Adipose tissue (tissue), 3 donors: ENCODE measurements around the gene SAFB2. TPM values are rescaled to one million over a fixed set of nuclear protein-coding genes. Genes with fewer than 3 reads are reported as not detected.

ENCODE experiments used
- H3K27ac ChIP-seq: one replicate; pipeline ENCODE4 v1.5.1; 2013; ENCODE audit warnings: low read depth, low read length
- WGBS, 3 donors: extraction: QIAGEN DNeasy Blood & Tissue Kit; methylation state at CpG; one replicate each; pipeline ENCODE4 v1.1.7; 2013; 5-methylcytosine and 5-hydroxymethylcytosine counted together
- polyA plus RNA-seq, 3 donors: library from polyadenylated mRNA; stranded (reverse); fragments of 200-250 nt; gene quantifications; one replicate each; pipeline ENCODE4 v1.2.3, GENCODE V29; 2013
- donor health status: healthy with polysubstance abuse.
- donor health status: Bipolar disorder and iron deficiency.
- donor health status: healthy.

SAFB2 gene
- polyA plus RNA-seq, 3 donors = 35.0 to 48.0 (median 35.4) TPM

GRCh38 chr19:5590151-5590864 lies 32.3 kb downstream of the SAFB2 start:
- WGBS, 3 donors = 90 to 93% (median 92%) methylated on average over 22 of the region's 22 CpGs
- H3K27ac ChIP-seq = no peak overlapping the region

- no peak overlapping the region for H3K27ac ChIP-seq
- 83 to 84% (median 84%) methylated on average over 30 of the region's 30 CpGs for WGBS, 3 donors
Observed at GRCh38 chr19:5588906-5589676, 33.5 kb downstream of the SAFB2 start.

- WGBS, 3 donors = 85 to 95% (median 87%) methylated on average over 10 of the region's 10 CpGs
- H3K27ac ChIP-seq = no peak overlapping the region
Observed at GRCh38 chr19:5588441-5588840, 34.1 kb downstream of the SAFB2 start.

GRCh38 chr19:5587661-5588060 lies 34.9 kb downstream of the SAFB2 start:
- no peak overlapping the region for H3K27ac ChIP-seq
- WGBS, 3 donors = 70 to 93% (median 88%) methylated on average over 22 to 23 of the region's 23 CpGs

- WGBS, 3 donors = 90 to 95% (median 94%) methylated on average over 16 of the region's 16 CpGs
- H3K27ac ChIP-seq = no peak overlapping the region
Observed at GRCh38 chr19:5587071-5587455, 35.5 kb downstream of the SAFB2 start.

- no peak overlapping the region for H3K27ac ChIP-seq
- 77 to 83% (median 78%) methylated on average over 26 of the region's 26 CpGs for WGBS, 3 donors
Observed at GRCh38 chr19:5586300-5587070, 36.1 kb downstream of the SAFB2 start.

- WGBS, 3 donors = 36 to 55% (median 38%) methylated on average over 28 to 29 of the region's 29 CpGs
- H3K27ac ChIP-seq = no peak overlapping the region
Observed at GRCh38 chr19:5585461-5586299, 36.9 kb downstream of the SAFB2 start.

- no peak overlapping the region for H3K27ac ChIP-seq
- WGBS, 3 donors = 55 to 60% (median 56%) methylated on average over 12 of the region's 12 CpGs
Observed at GRCh38 chr19:5580161-5580571, 42.4 kb downstream of the SAFB2 start.

GRCh38 chr19:5579697-5580096 lies 42.9 kb downstream of the SAFB2 start:
- WGBS, 3 donors = 96 to 98% (median 97%) methylated on average over 7 of the region's 7 CpGs
- H3K27ac ChIP-seq = no peak overlapping the region

GRCh38 chr19:5579286-5579685 lies 43.3 kb downstream of the SAFB2 start:
- H3K27ac ChIP-seq = no peak overlapping the region
- WGBS, 3 donors = 90 to 98% (median 97%) methylated on average over 6 of the region's 6 CpGs

- H3K27ac ChIP-seq = no peak overlapping the region
- 19 to 26% (median 24%) methylated on average over 28 of the region's 28 CpGs for WGBS, 3 donors
Observed at GRCh38 chr19:5578097-5578846, 44.3 kb downstream of the SAFB2 start.

- 88 to 93% (median 91%) methylated on average over 6 of the region's 6 CpGs for WGBS, 3 donors
- H3K27ac ChIP-seq = no peak overlapping the region
Observed at GRCh38 chr19:5575590-5575989, 47.0 kb downstream of the SAFB2 start.

- 70 to 80% (median 72%) methylated on average over 14 of the region's 14 CpGs for WGBS, 3 donors
- no peak overlapping the region for H3K27ac ChIP-seq
Observed at GRCh38 chr19:5572556-5573286, 49.9 kb downstream of the SAFB2 start.

- no peak overlapping the region for H3K27ac ChIP-seq
- WGBS, 3 donors = 95 to 97% (median 96%) methylated on average over 3 of the region's 3 CpGs
Observed at GRCh38 chr19:5571777-5572176, 50.8 kb downstream of the SAFB2 start.

- no peak overlapping the region for H3K27ac ChIP-seq
- WGBS, 3 donors = 19 to 26% (median 21%) methylated on average over 28 to 40 of the region's 40 CpGs
Observed at GRCh38 chr19:5567970-5568407, 54.6 kb downstream of the SAFB2 start.

GRCh38 chr19:5567360-5567969 lies 55.1 kb downstream of the SAFB2 start, which contains the start of gene TINCR:
Gene TINCR (minus strand): TSS chr19:5567953.
- H3K27ac ChIP-seq = no peak within 1 kb of the TSS
- WGBS, 3 donors = 9 to 22% (median 9%) methylated on average over 21 to 62 of the region's 63 CpGs
